ENCODE data around the gene POU3F1.

POU3F1 gene

DNA sequence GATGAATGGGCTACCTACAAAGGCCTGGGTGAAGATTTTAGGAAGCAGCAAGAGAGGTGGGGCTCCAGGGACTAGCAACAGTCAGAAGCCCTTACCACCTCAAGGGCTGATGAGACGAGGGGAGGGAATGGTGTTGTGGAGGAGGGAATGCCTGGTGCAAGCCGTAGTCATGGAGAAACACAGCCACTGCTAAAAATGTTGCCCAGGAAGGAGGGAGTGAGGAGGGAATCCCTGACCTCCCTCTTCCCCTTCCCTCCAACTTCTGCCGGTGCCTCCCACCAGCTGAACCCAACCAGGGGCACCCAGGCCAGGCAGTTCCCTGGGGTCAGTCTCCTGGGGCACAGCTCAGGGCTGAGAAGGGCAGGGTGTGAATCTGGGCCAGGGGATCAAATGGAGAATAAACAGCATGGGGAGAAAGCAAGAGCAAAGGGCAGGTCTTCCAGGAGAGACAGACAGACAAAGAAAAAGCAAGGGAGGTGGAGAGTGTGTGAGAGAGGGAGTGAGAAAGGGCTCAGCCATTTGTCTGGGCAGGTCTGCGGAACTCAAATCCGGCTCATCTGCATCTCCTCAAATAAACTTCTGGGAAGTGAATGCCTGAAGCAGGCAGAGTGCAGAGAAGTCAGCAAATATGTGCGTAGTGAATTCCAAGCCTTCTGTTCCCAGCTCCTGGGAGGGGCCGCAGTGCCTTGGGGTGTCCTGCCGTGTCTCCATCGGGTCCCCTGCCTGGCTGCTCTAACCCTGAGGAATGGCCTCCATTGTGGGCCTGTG, 27.1 kb upstream of the POU3F1 start:
- DNase-seq (ENCODE audit: low spot score) = no peak

DNA sequence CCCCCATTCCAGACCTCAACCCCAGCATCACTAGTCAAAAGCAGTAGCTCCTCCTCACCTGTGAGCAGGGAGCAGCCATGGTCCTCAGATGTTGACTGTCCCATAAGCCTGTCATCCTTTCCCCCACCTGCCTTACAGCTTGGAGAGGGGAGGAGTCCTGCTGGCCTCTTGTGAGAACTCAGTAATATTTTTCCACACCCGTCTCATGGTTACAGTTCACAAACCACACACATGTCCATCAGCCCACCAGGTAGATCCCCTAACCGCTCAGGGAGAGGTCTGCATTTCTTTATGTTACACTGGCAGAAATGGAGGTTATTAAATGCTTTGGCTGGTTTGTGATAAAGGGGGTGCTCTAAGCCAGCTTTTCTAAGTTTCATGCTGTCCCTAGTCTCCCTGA, 26.3 kb upstream of the POU3F1 start:
- DNase-seq (ENCODE audit: low spot score) = no peak

DNA sequence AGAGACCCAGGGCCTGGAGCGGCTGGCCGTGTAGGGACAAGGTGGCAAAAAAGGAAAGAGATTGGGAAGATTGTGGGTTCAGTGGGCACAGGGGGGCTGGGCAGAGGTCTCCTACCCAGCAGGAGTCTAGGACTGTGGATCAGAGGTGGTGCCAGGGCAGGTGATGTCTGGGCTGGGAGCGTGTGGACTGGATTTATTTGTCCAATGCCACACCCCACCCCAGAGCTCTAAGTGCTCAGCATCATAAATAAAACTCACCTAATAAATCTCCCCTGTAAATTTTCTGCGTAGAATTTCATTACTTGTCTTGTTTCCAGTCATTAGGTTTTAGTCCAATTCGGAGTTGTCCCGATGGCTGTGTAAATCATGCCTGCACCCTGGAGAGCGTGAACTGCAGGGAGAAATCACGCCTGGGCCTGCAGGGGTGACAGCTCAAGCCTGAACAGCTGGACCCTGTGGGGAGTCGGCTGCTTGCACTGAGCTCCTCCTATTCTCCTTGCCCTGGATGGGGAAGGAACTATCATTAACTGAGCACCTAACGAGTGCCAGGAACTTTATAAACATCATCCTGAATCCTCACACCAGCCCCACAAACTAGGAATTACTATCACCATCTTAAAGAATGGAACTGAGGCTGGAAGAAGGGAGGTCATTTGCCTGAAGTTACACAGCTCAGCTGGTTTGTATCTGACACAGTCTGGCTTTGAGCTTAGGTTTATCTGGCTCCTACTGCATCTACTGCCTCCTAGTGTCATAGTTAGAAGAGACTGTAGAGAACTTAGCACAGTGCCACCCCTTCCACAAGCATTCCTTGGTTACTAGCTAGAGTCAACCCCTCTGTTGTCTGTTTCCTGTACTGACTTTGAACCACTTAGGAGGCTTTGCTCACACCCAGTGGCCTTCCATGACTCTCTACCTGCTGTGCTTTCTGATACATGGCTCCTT, 25.0 kb upstream of the POU3F1 start:
- DNase-seq (ENCODE audit: low spot score) = peak; percentile 54

DNA sequence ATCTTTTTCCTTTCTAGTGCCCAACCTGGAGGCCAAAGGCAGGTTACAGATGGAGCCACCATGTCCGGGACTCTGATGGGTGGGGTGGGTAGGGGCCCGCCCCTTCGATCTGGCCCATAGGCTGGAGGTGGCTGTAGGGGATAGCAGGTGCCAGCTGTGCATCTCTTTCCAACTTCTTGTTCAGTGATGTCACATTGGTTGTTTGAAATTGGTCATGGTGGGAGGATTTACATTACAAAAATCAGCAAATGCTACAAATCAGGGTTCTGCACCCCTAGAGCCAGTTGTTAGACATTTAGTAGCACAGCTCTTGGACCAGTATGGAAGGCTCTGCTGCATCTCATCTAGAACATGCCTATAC, 22.4 kb upstream of the POU3F1 start:
- DNase-seq (ENCODE audit: low spot score) = no peak

DNA sequence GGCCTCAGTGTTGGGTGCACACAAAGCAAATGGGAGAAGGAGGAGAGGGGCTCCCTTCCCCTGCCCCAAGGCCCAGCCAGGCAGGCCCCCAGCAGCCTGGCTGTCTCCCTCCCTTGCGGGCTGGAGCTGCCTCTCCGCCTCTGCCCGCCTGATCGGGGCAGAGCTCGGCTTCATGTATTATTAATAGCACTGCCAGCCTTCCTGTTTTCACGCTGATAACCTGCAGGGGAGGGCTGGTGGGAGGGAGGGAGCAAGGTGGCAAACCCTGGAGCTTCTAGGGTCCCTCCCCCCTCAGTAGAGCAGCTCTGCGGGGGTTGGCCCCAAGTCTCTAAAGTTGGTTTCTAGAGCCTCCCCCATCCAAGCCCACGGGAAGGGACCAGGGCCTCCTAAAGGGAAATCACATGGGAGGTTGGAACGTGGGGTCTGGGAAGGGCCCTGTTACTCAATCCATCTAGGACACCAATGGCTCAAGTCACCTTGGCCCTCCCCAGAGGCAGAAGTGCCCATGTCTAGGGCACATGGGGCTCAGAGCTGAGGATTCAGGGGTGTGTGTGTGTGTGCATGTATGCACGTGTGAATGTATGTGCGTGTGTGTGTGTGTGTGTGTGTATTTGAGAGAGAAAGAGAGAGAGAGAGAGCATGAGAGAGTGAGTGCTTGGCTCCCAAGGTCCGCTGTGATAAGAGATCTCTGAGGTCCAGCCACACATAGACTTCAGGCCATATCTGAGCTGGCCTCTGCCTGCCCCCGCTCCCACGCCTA, 21.8 kb upstream of the POU3F1 start:
- no peak for DNase-seq (ENCODE audit: low spot score)

DNA sequence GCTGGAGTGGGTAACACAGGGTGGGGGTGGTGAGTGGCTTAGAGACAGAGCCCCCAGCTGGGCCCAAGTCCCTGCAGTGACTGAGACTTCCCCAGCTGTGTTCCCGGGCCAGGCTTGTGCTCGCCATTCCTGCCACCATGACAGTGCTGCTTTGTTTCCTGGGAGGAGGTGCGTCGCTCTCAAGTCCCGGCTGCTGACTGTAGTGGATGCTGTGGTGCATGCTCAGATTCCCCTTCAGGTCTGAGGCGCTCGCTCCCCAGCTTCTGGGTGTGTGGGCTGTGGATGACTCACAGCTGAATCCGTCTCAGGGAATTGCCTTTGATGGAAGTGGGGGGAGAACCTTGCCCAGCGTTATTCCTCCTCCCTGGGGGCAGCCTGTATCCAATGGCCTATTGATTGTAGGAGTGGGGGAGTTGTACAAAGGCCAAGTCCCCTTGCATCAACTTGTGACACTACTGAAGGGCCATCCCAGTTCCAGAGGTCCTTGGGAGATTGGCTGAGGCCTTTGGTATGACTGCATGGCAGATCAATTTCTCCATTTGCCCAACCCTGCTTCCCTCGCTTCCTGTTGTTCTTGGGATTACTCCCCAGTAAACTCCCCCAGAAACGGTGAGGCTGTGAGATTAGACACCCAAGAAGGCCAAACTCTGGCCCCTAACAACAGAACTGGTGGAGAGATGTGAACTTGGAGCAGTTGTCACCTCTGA, 17.8 kb upstream of the POU3F1 start:
- DNase-seq (ENCODE audit: low spot score) = no peak

DNA sequence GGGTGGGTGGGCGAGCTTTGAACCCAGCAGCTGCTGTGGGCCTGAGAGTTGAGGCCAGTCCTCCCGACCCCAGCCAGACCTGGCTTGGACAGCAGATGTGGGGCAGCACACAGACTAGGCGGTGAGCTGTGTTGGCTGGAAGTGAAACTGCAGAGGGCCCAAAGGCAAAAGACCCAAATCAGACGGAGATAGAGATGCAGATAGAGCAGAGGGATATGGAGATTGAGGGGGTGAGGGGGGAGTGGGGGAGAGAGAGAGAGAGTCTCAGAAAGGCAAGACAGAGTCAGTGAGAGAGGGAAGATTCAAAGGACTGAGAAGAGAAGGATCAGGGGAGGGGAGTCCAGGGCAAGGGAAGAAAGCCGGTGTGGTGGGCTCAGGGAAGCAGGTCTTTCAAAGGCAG, 17.0 kb upstream of the POU3F1 start:
- DNase-seq (ENCODE audit: low spot score) = no peak

DNA sequence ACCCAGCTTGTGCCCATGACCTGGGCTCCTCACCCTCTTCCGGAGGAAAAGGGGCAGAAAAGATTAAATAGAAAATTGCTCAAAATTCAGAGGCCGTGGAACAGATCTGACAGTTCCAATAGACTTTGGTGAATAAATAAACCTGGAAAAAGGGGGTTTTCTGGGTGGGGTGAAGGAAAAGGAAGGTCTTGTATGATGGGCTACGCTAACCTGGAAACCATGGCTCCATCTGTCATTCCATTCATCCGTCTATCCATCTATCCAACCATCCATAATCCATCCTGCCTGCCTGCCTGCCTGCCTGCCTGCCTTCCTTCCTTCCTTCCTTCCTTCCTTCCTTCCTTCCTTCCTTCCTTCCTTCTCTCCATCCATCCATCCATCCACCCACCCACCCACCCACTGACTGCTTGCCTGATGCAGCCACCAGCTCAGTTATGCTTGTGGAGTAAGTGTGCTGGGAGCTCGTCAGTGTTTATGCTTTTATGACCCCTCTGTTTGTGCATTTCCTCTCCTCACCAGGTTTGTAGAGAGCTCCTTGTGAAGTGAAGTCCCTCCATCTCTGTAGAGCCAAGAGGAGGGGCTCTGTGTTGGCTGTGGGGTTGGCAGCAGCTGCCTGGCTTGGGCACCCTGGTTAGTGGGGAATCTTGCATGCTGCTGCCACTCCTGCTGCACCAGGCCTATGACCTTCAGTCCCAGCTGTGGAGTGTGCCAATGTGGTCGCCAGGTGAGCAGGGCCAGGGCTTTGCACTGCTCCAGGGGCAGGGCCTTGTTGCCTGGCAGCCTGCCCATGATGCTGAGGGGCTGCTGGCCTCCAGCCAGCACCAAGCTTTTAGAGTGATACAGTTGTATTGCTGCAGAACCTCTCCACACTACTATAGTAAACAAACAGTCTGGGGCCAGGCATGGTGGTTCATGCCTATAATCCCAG, 16.0 kb upstream of the POU3F1 start:
- no peak for DNase-seq (ENCODE audit: low spot score)

DNA sequence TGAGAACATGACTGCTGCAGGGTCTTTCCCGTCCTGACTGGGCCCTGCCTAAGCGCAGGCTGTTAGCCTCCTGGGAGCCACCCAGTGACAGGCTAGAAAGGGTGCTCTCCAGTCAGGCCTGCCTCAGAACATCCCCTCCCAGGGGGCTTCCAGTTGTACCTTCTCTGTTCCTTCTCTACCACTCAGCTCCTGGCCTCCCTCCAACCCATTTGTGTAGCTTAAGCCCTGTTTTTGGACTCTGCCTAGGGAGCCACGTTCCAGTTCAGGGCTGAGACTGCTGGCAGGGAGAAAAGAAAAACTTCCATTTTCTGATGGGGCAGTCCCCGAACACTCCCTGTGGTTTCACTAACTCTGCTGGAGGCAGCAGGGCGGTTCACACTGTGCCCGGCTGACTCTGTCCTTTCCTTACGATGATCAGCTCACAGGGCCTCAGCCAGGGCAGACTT, 15.3 kb upstream of the POU3F1 start:
- DNase-seq (ENCODE audit: low spot score) = no peak

DNA sequence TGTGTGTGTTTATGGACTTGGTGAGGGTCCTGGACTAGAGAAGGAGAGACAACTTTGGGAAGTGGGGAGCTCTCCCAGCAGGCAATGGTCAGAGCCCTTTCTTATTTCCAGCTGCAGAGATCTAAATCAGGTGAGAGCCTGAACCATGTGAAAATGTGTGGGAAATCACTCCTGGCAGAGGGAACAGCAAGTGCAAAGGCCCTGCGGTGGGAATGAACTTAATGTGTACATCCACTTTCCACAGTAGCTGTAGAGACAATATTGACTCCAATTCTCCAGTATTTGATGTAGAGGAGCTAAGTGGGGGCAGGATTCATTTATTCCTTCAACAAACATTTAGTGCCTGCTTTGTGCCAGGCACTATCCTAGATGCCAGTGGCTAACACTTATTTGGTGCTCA, 14.7 kb upstream of the POU3F1 start:
- no peak for DNase-seq (ENCODE audit: low spot score)

DNA sequence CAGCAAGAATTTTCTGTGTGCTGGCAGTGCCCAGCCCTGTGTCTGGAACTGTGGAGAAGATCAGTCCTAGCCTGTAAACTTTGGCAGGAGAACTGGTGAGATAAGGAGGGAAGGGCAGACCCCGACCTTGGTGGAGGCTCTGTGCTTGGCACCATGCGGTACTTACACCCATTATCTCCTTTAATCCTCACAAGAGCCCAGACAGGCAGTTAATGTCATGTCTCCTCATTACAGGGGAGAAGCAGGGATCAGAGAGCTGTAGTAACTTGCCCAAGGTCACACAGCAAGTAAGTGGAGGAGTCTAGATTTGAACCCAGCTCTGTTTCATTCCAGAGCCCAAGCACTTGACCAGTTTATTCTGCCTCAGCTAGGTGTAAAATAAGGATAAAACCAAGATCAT, 13.9 kb upstream of the POU3F1 start:
- no peak for DNase-seq (ENCODE audit: low spot score)

DNA sequence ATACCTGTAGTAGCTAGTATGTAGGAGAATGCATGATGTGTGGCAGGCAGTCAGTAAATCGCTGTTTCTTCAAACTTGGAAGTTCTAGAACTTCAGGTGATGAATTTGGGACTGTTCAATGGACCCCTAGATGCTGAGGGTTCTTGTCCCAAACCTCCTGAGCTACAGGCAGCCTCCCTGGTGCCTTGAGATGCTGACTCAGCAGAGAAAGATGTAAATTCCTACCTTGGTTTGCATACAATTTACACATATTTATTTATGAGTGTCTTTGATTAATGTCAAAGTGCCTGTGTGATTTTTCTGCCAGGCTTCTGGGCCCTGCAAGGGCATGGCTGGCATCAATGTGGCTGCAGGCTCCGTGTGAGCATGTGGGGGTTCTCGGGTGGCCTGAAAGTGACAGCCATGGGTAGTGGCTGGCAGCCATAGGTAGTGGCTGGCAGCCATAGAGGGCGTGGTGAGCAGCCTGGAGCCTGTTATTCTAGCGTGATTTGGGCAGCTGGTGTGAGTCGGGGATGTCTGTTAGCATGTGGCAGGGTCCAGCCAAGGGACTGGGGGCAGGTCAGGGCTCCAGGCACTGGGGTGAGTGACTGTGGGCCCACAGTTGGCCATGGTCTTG, 13.2 kb upstream of the POU3F1 start:
- DNase-seq (ENCODE audit: low spot score) = no peak

DNA sequence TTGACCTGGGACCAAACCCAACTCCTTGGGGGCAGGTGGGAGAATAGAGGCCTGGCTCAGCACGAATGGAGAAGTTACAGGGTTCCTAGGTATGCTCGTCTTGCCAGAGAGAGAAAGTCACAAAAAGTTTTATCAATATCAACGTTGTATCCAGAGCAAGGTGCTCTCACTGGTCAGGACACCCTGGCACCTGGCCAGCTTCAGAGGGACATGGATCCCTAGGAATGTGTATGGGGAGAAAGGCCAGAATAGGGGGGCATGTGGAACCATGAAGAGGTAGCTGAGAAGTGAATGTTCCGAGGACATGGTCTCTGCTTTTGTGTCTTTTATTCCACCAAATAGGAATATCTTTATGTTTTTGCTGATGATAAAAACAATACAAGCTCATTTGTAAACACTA, 9.4 kb upstream of the POU3F1 start:
- DNase-seq (ENCODE audit: low spot score) = no peak

DNA sequence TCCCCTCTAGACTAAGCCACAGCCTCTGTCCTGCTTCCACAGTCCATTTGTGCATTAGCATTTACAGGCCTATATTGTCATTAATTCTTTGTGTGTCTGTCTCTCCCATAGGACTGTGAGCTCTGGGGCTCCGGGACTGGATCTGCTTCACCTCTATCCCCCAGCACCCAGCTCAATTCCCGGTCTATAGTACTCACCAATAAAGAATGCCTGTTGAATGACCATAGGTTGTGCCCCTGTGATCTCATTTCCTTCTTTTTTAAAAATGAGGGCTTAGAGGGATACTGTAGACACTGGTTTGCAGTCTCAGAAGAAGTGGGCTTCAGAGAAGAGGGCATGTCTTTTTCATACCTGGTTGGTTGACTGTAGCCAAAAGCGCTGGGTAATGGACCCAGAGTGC, 8.8 kb upstream of the POU3F1 start:
- DNase-seq (ENCODE audit: low spot score) = no peak

DNA sequence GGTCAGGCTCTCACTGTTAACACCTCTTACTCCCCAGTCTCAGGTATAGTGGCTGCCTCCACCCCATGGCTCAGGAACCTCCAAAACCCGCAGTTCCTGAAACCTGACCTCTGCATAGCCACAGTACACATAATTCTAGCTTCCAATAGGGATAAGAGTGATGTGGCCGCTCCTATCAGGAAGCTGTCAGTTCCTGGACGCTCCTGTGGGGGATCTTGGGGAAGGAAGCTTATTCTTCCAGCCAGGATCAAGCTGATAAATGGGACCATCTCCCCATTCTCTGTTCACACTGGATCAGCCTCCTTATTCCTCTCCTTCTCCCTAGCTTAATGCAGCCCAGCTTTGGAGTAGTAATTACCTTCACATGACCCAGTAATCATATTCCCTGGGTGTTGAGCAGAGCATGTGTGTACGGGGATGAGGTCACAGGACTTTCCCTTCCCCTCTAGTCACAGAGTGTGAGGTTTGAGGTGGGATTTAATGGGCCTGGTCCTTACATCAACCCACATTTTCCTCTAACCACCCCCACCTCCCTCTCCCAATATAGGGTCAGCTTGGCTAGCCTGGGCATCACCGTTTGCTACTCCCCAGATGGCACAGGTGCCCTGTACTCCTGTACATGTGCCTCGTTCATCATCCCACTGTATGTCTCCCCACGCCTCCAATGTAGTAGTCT, 7.0 kb upstream of the POU3F1 start:
- DNase-seq (ENCODE audit: low spot score) = no peak

DNA sequence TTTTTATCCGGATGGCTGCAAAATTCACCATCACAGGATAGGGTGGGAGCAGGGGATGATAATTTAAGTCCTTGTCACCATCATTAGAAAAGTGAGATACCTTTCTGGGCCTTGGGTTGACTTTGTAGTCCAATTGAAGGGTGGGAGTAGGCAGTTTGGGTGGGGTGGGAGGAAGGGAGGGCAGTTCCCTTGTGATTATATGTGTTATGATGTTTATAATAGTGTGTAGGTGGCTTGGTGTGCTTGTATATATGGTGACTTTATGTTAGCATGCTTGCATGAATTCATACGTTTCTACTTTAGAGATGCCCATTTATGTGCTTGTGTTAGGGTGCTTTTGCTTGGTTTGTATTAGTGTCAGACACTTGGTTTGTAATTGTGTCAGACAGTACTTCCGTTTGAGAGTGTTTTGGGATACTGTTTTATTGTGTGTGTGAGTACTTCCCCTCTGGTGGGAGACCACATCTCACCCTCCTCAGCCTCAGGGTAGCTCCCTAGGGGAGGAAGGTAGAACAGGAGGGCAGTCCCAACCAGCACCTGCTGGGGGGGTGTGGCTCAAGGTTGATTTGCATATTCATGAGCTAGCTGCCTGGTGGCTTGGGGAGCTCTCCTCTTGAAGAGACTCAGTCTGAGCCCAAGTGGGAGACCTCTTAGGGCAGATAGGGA, 6.3 kb upstream of the POU3F1 start:
- no peak for DNase-seq (ENCODE audit: low spot score)

DNA sequence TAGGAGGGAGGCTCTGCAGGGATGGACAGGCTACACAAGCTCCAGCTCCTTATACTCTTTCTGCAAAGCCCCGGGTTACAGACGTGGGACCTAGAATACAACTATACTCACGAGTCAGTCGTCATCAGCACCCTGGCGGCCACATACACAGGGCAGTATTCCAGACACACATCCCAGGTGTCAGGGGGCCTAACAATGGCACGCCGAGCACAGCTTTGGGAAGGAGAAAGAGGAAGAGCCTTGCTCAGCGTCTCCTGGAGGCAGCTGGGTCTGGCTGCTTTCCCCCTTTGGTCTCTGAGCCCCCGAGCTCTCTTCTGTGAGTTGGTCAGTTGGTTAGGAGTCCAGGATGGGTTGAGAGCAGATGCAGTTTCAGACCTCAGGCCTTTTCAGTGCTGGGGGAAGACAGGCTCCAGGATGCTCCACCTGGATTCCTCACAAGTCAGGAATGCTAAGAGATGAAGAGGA, 4.5 kb upstream of the POU3F1 start:
- DNase-seq (ENCODE audit: low spot score) = no peak

DNA sequence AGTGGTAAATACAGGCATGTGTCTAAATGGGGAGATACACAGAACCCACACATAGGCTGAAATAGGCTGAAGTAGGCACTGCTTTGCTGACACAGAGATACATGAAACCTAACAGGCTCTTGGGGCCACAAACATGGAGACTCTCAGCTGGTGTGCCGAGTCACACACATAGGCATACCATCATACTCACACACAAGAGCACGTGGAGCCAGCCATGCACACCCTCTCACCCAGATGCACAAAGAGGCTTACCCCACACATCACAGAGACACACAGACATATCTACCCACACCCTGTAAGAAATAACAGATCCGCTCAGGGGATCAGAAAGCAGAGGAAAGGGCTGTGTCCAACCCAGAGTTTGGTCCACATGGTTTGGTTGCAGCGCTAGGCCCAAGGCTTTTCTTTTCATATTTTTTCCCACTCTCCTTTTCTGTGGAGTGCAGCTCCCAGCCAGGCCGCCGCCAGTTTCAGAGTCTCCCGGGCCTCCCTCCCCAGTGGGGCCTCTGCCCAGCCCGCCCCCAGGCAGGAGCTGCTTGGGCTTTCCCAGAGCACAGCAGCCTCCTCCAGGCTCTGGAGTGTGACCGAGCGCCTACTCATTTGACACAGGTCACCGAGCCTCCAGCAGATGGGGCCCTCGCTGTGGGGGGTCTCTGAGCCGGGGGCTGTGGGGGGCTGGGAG, 3.9 kb upstream of the POU3F1 start:
- DNase-seq (ENCODE audit: low spot score) = no peak
